NCI-H748 (cell line): ENCODE measurements around the gene KSR1.
"Not testable (repeated sequence)": the region's sequence is repeated elsewhere in the genome, so short reads cannot be mapped to it uniquely, and the experiment has no call there.

Source experiments
- DNase-seq: peaks from one replicate; lab custom pipeline; 2025; ENCODE audit not compliant: unreplicated experiment; lab: John Stamatoyannopoulos, UW

KSR1 gene

GRCh38 chr17:27651411-27652345, 195.4 kb downstream of the KSR1 start:
- DNase-seq, result peak; percentile 32

- not testable (repeated sequence) for DNase-seq
Observed at GRCh38 chr17:27653449-27653971, 197.3 kb downstream of the KSR1 start.

DNA sequence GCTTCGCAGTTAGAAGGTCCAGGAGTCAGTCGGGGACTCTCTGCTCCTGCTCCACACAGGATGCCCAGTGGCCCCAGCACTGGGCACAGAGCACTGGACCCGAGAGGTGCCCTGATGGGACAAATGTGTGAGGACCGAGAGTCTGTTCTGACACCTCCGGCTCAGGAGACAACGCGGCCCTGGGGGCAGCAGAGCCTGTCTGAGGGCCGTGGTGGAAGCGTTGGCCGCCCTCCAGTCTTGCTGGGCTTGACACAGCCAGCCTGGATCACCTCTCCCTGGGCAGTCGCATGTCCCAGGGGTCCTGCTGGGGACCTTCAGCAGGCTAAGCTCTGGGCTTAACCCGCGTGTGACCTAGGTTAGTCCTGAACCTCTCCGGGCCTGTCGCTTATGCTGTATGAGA, 197.9 kb downstream of the KSR1 start:
- DNase-seq, result no peak

DNA sequence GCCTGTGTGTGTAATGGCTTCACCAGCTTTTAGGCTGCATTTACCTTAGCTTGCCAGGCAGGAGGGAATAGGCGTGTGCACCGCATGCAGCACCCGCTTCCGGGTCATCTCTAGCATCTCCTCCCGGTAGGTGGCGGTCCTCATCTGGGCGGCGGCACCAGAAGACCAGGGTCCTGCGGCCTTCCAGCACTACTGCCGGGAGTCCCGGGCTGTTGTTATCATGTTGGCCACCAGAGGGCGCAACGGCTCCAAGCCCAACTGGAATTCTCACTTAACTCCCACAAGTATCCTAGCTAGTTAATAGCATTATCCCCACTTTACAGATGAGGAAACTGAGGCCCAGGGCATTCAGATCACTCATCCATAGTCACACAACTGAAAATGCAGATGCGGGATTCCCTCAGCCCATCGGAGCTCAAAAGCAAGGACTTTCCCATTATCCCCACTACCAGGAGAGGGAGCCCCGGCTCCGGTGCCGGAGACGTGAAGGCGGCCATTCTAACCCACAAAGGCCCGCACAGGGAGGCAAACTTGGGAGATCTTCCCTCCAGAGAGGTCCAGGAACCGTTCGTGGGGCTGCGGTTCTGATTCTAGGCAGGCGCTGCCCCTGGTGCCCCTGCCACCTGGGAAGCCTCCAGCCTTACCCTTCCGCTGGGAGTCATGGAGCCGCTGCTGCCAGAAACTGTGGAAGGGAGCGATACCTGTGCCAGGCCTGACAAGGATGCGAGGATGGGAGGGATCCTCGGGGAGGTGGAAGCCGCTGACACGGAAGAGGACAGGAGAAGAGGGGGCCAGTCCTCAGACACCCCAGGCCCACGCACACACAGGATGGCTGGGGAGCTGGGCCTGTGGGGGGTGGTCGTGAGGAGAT, 198.6 kb downstream of the KSR1 start:
- DNase-seq, result peak; percentile 75

GRCh38 chr17:27655525-27656111, 199.4 kb downstream of the KSR1 start:
- not testable (repeated sequence) for DNase-seq

DNA sequence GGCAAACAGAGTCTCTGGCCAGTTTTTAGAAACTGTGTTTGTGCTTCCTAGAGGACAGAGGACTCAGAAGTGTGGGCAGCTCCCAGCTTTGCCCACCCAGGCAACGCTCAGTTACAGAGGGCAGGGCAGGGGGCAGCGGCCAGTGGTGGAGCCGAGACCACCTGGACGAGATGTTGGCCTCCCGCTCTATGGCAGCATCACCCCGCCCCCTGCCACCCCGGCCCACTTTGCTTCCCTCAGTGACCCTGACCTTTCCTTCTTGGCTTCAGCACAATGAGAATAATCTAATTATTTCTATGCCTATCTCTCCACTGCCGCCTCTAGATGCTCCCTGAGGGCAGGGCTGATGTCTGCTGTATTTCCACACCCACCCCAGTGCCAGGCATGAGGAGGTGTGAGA, 200.4 kb downstream of the KSR1 start:
- not testable (repeated sequence) for DNase-seq

- no peak for DNase-seq
Observed at GRCh38 chr17:27657620-27658019, 201.4 kb downstream of the KSR1 start.

GRCh38 chr17:27659683-27660082, 203.4 kb downstream of the KSR1 start:
- no peak for DNase-seq

- no peak for DNase-seq
Observed at GRCh38 chr17:27660436-27660835, 204.2 kb downstream of the KSR1 start.

- DNase-seq, result no peak
Observed at GRCh38 chr17:27663936-27664605, 207.8 kb downstream of the KSR1 start.

DNA sequence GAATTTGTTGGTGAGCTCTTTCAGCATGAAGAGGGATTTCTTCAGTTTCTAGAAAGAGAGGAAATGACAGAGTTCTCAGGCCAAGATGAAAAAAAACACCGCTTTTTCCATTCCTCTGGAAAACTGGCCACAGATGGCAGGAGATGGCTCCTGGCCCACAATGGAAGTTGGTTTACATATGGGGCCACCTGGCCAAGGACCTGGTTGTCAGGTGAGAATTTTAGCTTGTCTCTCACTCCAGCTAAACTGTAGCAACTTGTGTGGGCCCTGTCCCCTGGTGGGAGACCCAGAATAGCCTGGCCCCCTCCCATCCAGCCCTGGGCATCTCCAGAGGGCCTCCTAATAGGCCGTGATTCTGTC, 208.3 kb downstream of the KSR1 start:
- no peak for DNase-seq

GRCh38 chr17:27665549-27665948, 209.3 kb downstream of the KSR1 start:
- no peak for DNase-seq

DNA sequence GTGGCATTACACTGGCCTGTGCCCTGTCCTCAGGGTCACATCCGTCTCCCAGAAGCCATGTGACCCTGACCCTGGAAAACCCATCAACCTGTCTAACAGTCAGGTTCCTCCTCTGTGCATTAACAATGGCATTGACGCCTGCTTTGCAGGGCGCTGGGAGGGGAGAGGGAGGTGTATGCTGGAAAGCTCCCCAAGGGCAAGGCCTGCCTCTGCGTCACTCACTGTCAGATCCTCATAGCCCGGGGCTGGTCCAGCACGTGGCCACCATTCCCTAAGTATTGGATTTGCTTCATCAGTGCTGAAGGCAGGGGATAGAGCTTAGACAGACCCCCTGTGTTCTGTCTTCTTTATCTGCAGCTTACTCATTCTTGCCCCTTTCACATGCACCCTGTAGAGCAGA, 210.0 kb downstream of the KSR1 start:
- DNase-seq, result not testable (repeated sequence)

DNA sequence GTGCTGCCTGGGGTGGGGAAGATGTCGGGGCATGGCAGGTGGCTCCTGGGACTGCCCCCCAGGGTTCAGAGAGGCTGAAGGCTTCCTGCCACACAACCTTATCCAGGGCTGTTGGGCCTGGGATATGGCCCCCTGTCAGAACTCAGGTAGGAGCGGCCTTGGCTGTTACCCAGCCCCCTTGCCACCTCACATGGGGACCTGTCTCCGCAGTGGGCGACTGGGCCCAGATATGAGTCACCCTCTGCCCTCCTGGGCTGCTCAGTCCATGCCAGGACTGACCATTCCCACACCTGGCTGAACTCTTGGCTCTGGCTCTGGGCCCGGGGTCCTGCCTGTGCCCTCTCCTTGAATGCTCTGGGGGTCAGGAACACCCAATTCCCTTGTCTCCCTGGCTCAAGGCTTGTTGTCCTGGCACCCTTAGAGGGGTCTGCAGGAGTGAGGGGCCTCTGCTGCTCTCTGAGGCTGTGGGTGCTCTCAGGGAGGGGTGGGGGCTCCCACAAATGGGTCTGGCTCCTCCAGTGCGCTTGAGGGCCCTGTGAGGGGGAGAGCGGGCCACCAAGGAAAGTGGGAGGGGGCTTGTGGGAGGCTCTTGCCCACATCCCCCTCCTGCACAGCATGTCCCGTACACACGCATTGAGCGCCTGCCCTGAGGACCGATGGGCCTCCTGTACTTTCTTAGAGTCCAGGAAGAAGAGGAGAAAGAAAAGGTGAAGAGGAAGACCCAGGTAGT, 210.7 kb downstream of the KSR1 start:
- no peak for DNase-seq

DNA sequence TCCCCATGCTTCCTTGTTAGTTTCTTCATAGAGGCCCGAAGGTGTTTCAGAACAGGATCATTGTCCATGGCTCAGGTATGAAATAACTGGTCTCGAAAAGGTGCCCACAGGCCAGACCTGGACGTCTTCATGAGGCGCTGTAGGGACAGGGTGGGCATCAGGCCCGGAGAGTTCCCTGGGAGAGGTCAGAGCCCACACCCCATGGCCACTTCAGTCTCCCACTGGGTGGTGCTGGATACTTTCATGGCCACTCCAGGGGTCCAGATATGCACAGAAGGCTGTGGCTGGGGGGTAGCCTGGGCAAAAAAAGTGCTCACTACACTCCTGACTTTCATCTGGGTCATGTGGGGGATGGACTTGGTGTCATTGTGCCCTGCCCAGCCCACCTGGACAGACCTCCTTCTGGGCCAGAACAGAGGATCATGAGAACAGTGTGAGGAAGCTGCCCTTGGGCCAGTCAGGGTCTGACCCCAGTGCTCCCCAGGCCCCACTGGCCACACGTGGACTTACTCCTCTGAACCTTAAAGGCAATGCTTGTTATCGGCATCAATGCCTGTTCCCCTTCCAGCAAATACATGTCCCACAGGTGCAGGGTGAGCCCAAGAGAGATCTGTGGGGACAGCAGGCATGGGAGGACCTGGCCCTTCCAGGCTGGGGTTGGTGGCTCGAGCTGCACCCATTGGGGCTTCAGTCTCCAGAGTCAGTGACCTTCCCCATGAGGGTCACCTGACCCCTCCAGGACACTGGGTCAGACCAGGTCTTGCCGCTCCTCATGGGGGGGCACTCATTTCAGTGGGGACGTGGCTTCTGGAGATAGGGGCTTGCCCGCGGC, 211.6 kb downstream of the KSR1 start:
- no peak for DNase-seq

DNA sequence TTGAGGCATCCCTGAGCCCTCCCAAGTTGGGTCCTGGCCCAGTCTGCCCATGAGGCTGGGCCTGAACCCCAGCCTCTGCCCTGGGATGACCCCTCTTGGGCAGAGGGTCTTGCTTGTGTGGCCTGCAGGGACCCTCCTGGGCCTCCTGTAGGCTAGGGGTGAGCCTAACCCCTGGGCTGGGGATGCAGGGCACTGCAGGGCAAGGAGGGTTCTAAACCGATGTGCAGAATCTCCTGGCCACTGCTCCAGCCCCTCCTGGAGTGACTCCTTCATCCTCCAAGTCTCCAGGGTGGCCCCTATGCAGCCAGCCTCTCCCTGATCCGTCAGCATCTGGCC, 212.2 kb downstream of the KSR1 start:
- no peak for DNase-seq

DNA sequence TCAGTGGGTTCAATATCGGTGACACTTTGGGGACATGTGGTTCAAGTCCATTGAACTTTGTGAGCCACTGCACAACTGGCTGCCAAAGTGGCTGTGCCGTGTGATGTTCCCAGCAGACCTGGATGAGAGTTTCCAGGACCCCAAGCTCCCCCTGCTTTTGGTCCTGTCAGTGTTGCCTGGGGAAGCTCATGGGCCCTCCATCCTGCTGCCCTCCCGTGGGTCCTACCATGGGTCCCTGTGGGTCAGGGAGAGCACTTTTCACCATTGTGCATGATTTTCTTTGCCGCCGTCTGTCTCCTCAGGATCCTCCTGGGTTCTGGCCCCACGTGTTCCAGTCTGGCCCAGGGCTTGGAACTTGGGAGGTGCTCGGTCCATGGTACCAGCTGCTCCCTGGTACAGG, 212.9 kb downstream of the KSR1 start:
- no peak for DNase-seq

DNA sequence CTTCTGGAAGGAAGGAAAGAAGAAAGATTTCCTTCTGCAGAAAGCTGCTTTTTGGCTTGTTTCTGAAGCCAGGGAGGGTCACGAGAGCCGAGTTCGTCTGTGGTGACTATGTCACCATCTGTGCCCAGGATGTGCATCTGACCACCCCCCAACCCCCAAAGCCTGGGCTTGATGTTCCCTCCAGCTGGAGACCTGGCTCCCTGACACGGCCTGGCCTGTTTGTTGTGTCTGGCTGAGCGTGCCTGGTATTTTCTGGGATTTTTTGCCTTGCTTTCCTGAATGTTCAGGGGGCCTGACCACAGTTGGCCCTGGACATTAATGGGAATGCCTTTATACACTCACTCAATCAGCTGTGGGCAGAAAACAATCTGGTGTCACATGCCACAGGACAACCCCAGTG, 213.6 kb downstream of the KSR1 start:
- DNase-seq, result no peak

GRCh38 chr17:27670791-27671590, 214.7 kb downstream of the KSR1 start:
- no peak for DNase-seq
